HAP-1 (cell line): ENCODE results near the gene CHPF.

ENCODE experiments used
- DNase-seq, 2 experiments: peaks; one replicate each; pipeline ENCODE4 v3.0.0-alpha.2; 2016 to 2020; ENCODE audit warnings: low spot score in 2 of 2
- H3K27me3 ChIP-seq: fragments of 250-450 bp; sonication (Bioruptor Pico); 2 replicates; pipeline ENCODE4 v1.5.1; 2020; ENCODE audit warnings: low read depth, mild to moderate bottlenecking, moderate library complexity
- H3K36me3 ChIP-seq: fragments of 250-450 bp; sonication (Bioruptor Pico); replicated peaks from 2 replicates; pipeline ENCODE4 v1.5.1; 2020; ENCODE audit warnings: mild to moderate bottlenecking
- H3K4me1 ChIP-seq: fragments of 250-450 bp; sonication (Bioruptor Pico); 2 replicates; pipeline ENCODE4 v1.5.1; 2020; ENCODE audit warnings: mild to moderate bottlenecking
- H3K4me3 ChIP-seq: fragments of 250-450 bp; sonication (Bioruptor Pico); 2 replicates; pipeline ENCODE4 v1.5.1; 2020; ENCODE audit warnings: mild to moderate bottlenecking, moderate library complexity
- H3K9me3 ChIP-seq: fragments of 250-450 bp; sonication (Bioruptor Pico); 2 replicates; pipeline ENCODE4 v1.5.1; 2020; ENCODE audit warnings: mild to moderate bottlenecking, moderate library complexity
- in situ Hi-C: fragments of 300-500 bp; cut with MboI; formaldehyde crosslinking; loops from 3 replicates; pipeline ENCODE4 v1.14.3; 2020; ENCODE audit warnings: low sequenced_read_pairs, inconsistent platforms, mixed read lengths

CHPF gene

DNA sequence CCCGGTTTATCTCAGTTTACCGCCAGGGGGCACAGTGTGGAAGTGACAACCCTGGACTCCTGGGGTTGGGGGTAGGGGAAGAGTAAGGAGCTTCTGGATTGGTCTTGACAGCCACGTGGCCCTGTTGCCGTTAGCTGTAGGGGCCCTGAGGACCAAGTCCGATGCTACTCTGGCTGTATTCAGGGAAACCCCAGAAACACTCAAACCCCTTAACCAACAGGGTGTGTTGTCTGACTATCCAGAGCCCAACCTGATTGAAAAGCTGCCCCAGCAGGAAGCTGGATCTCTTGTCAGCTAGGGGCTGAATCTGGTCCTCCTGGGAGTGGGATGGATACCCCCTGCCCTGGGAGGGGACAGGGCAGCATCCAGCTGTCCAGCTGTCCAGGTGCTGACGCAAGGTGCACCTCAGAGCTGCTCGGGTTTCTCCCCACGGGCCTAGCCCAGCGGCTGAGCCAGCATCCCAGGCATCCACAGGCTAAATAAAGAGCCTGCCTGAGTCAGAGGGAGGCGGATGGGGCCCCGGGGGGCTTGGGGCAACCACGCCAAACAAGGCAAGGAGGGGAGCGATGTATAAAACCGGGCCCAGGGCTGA is 48.0 kb downstream of the CHPF start:
- H3K9me3 ChIP-seq = no peaks in the 10 kb centered on the region
- H3K27me3 ChIP-seq = 0 out of 2 replicates have a peak, but pooled peaks cover 4% of the 10 kb centered on the region

DNA sequence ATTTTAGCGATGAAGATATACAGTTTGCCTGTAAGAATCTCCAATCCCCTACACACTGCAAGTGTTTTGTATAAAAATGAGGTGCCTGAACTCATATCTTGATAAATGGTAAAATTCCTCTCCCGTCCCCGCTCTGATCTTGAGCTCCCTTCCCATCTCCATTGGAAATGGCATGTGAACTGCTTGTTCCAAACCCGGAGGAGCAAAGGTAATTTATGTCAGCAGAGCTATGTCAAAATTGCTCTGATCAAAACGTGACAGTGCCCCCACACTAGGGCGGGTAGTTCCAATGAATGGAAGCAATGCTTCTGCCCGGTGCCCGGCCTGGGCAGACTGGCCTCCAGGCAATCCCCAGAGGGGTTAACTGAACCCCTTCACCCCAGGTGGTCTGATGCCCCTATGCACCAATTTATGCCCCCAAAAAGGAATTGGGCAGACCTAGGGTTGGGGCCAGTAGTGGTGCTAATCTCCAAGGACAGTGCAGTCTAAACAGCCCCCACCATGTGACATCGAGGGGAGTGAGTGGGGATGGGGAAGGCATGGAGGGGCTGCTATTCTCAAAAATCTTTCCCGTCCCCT is 48.6 kb downstream of the CHPF start:
- in situ Hi-C loops = no loop called here
- Histone ChIP-seq H3K9me3 (no peaks in the 10 kb centered on the region), H3K27me3 (0 out of 2 replicates have a peak, but pooled peaks cover 4% of the 10 kb centered on the region)

More for the DNA sequence above, 48.0 kb downstream of the CHPF start:
- in situ Hi-C loops = no loop called here
- peak; percentile 77 to 88 for DNase-seq
- no peaks in the 10 kb centered on the region for H3K36me3 ChIP-seq
- H3K4me3 ChIP-seq = no peak overlapping the region
- H3K4me1 ChIP-seq = peaks cover 19% of the 10 kb centered on the region

DNA sequence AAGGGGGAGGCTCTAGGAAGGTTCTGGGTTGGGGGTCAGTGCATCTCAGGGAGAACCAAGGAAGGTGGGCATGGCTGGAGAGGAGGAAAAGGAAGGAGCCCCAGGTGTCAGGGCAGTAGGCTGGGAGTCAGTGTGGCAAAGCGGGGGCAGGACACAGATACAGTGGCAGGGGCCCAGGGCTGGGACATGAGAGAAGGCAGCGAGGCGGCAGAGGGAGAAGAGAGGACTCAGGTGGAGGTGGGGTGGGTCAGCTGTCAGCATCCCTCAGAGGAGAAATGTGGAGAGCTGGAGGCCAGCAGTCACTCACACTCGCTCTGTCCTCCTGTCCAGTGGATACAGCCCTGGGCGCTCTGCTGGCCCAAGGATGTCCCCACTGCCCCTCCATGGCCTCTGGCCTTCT is 50.5 kb downstream of the CHPF start:
- Histone ChIP-seq H3K4me1 (peaks cover 6% of the 10 kb centered on the region; the same call in 1 of the 2 replicates), H3K27me3 (0 out of 2 replicates have a peak, but pooled peaks cover 4% of the 10 kb centered on the region), H3K4me3 (no peak overlapping the region), H3K9me3 (no peaks in the 10 kb centered on the region), H3K36me3 (no peaks in the 10 kb centered on the region)
- in situ Hi-C loops = no loop called here
- no peak for DNase-seq

More for the DNA sequence above, 48.6 kb downstream of the CHPF start:
- no peaks in the 10 kb centered on the region for H3K36me3 ChIP-seq
- no peak for DNase-seq
- H3K4me3 ChIP-seq = no peak overlapping the region
- peaks cover 15% of the 10 kb centered on the region for H3K4me1 ChIP-seq

DNA sequence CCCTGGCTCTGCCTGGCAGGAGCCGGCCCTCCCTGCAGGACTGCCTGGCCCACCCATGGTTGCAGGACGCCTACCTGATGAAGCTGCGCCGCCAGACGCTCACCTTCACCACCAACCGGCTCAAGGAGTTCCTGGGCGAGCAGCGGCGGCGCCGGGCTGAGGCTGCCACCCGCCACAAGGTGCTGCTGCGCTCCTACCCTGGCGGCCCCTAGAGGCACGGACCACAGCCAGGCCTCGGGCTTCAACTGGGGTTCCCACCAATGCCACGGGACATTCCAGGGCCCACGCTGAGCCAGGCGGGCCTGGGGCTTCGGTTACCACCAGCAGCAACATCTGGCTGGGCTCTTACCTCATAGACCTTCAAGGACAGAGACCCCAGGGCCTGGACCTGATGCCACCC is 51.0 kb downstream of the CHPF start:
- Histone ChIP-seq H3K4me1 (peaks cover 3% of the 10 kb centered on the region; the same call in 1 of the 2 replicates), H3K4me3 (no peak overlapping the region), H3K36me3 (no peaks in the 10 kb centered on the region), H3K9me3 (no peaks in the 10 kb centered on the region), H3K27me3 (0 out of 2 replicates have a peak, but pooled peaks cover 4% of the 10 kb centered on the region)
- in situ Hi-C loops = no loop called here
- DNase-seq = no peak

DNA sequence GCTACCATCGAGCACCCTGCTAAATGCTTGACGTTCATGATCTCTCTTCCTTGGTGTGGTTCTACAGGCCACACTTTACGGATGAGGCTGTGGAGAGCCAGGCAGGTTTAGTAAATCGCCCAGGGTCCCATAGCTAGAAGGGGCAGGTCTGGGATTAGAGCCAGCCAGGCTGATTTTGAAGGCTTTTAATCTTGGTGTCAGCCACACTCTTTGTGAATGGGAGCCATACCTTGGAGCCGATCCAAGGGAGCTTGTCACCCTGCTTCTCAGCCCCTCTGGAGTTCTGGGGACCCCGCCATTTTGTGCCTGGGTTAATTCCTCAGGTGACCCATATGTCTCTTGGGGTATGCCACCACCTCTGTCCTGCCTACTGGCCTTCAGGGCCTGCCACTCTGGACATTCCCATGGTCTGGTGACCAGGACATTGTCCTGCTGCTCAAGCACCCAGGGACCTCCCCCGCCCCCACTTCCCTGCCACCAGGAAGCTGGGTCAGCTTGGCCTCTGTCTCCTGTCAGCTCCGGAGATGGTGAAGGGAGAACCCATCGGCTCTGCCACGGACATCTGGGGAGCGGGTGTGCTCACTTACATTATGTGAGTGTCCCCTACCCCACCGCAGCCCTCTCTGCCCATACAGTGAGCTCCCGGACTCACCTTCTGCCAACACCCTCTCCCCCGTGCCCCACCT is 52.2 kb downstream of the CHPF start:
- in situ Hi-C loops = no loop called here
- H3K9me3 ChIP-seq = no peaks in the 10 kb centered on the region
- 0 out of 2 replicates have a peak, but pooled peaks cover 5% of the 10 kb centered on the region for H3K27me3 ChIP-seq
- no peak overlapping the region for H3K4me3 ChIP-seq
- DNase-seq = no peak
- H3K36me3 ChIP-seq = no peaks in the 10 kb centered on the region
- H3K4me1 ChIP-seq = peaks cover 2% of the 10 kb centered on the region; the same call in 1 of the 2 replicates

DNA sequence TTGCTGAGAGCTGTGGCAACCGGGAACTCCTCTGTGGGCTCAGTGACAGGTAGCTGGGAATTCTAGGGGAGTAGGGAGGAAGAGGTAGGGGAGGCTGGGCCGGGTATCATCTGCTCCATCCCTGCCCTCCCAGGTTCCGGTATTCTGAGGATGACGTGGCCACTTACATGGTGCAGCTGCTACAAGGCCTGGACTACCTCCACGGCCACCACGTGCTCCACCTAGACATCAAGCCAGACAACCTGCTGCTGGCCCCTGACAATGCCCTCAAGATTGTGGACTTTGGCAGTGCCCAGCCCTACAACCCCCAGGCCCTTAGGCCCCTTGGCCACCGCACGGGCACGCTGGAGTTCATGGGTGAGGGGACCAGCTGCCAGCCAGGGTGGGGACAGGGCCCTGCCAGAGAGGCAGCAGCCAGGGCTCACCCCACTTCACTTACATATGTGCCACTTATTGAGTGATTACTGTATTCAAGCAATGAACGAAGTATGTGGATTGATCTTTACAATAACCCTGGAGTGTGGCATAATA is 52.9 kb downstream of the CHPF start:
- DNase-seq = no peak
- in situ Hi-C loops = no loop called here
- Histone ChIP-seq H3K4me1 (peaks cover 2% of the 10 kb centered on the region; the same call in 1 of the 2 replicates), H3K9me3 (no peaks in the 10 kb centered on the region), H3K27me3 (peaks cover 10% of the 10 kb centered on the region; the same call in 1 of the 2 replicates), H3K36me3 (no peaks in the 10 kb centered on the region), H3K4me3 (no peak overlapping the region)

DNA sequence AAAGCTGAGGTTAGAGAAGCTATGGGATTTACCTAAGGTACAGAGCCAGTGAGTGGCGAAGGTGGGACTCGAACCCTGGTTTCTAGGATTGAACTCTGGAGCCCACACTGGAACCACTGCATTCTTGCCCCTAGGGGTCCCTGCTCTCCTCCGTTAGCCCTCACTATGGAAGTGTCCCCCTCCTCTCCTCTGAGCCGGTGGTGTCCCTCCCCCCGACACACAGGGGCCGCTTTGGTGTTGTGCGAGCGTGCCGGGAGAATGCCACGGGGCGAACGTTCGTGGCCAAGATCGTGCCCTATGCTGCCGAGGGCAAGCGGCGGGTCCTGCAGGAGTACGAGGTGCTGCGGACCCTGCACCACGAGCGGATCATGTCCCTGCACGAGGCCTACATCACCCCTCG is 53.4 kb downstream of the CHPF start:
- DNase-seq = no peak
- Histone ChIP-seq H3K4me3 (no peak overlapping the region), H3K4me1 (no peaks in the 10 kb centered on the region), H3K36me3 (no peaks in the 10 kb centered on the region), H3K27me3 (peaks cover 15% of the 10 kb centered on the region), H3K9me3 (no peaks in the 10 kb centered on the region)
- in situ Hi-C loops = no loop called here

DNA sequence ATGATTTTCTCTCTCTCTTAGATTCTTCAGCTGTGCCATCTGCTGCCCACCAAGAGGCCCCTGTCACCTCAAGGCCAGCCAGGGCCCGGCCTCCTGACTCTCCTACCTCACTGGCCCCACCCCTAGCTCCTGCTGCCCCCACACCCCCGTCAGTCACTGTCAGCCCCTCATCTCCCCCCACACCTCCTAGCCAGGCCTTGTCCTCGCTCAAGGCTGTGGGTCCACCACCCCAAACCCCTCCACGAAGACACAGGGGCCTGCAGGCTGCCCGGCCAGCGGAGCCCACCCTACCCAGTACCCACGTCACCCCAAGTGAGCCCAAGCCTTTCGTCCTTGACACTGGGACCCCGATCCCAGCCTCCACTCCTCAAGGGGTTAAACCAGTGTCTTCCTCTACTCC is 54.3 kb downstream of the CHPF start:
- no peak overlapping the region for H3K4me3 ChIP-seq
- DNase-seq = no peak
- in situ Hi-C loops = no loop called here
- H3K9me3 ChIP-seq = no peaks in the 10 kb centered on the region
- peaks cover 19% of the 10 kb centered on the region for H3K27me3 ChIP-seq
- H3K4me1 ChIP-seq = no peaks in the 10 kb centered on the region
- H3K36me3 ChIP-seq = no peaks in the 10 kb centered on the region
